H1 (cell line): ENCODE measurements around the gene GRID1. TPM values are rescaled to one million over a fixed set of nuclear protein-coding genes. Genes with fewer than 3 reads are reported as not detected.

Experiments used
- CTCF ChIA-PET: fragments of 300-600 bp; sonication (Branson Sonifier 250); formaldehyde crosslinking; loops from one replicate; lab custom pipeline; 2021; ENCODE audit not compliant: partially characterized antibody; lab: Charles Lee
- POLR2A ChIA-PET: fragments of 300-600 bp; sonication (Branson Sonifier 250); formaldehyde crosslinking; loops from one replicate; lab custom pipeline; 2021; ENCODE audit warnings: inconsistent platforms; ENCODE audit not compliant: partially characterized antibody; lab: Charles Lee
- DNase-seq, 2 experiments: peaks; one replicate each; pipeline versions ENCODE4 v3.0.0 to v3.0.0-alpha.2; 2010 to 2022; ENCODE audit warnings: low spot score in 2 of 2, low read depth in 1 of 2, mixed read lengths in 1 of 2
- FAIRE-seq: peaks from 2 replicates; lab custom pipeline; 2011; peaks lifted over from hg19 to GRCh38; lab: Jason Lieb, UNC
- H2AFZ ChIP-seq: 2 replicates; pipeline ENCODE4 v1.8.1; 2012; ENCODE audit warnings: low read length, inconsistent platforms
- H2AK5ac ChIP-seq: 2 replicates; pipeline ENCODE4 v1.6.1; 2013; ENCODE audit warnings: low read depth, low read length
- H2BK120ac ChIP-seq: replicated peaks from 2 replicates; pipeline ENCODE3; 2013; ENCODE audit warnings: low read depth, low read length, inconsistent platforms
- H2BK12ac ChIP-seq: 2 replicates; pipeline ENCODE4 v1.6.1; 2013; ENCODE audit warnings: low read depth, low read length
- H2BK15ac ChIP-seq: 2 replicates; pipeline ENCODE4 v1.6.1; 2013; ENCODE audit warnings: low read length
- H2BK20ac ChIP-seq: 2 replicates; pipeline ENCODE4 v1.6.1; 2013; ENCODE audit warnings: low read length
- H2BK5ac ChIP-seq: 2 replicates; pipeline ENCODE4 v1.6.1; 2013; ENCODE audit warnings: low read depth, low read length
- H3K14ac ChIP-seq: 2 replicates; pipeline ENCODE4 v1.6.1; 2013; ENCODE audit warnings: inconsistent platforms; ENCODE audit not compliant: insufficient read length
- H3K18ac ChIP-seq: 2 replicates; pipeline ENCODE4 v1.6.1; 2013; ENCODE audit warnings: low read length; ENCODE audit errors: extremely low read depth
- H3K23ac ChIP-seq: 2 replicates; pipeline ENCODE4 v1.6.1; 2013; ENCODE audit warnings: inconsistent platforms; ENCODE audit not compliant: insufficient read length
- H3K23me2 ChIP-seq: 2 replicates; pipeline ENCODE4 v1.6.1; 2013; ENCODE audit warnings: low read depth, low read length
- H3K27ac ChIP-seq: 2 replicates; pipeline ENCODE4 v1.6.1; 2011; ENCODE audit warnings: low read depth, low read length, inconsistent platforms
- H3K27me3 ChIP-seq, 4 experiments: replicated peaks in 1 of 4; 1 replicate in 1 of 4; 2 replicates in 3 of 4; pipeline versions ENCODE4 v1.6.1 to v1.8.1; 2011 to 2013; ENCODE audit warnings: low read length in 3 of 4, mild to moderate bottlenecking in 3 of 4, inconsistent platforms in 2 of 4, mixed read lengths in 2 of 4, moderate library complexity in 1 of 4; ENCODE audit not compliant: control insufficient read depth in 3 of 4, insufficient read depth in 3 of 4; ENCODE audit errors: extremely low read depth in 1 of 4
- H3K36me3 ChIP-seq, 4 experiments: 2 replicates each; pipeline versions ENCODE4 v1.6.1 to v1.8.1; 2011 to 2013; ENCODE audit warnings: mild to moderate bottlenecking in 4 of 4, low read length in 3 of 4, moderate library complexity in 2 of 4, control low read depth in 1 of 4, inconsistent platforms in 1 of 4; ENCODE audit not compliant: insufficient read depth in 4 of 4, control insufficient read depth in 2 of 4
- H3K4ac ChIP-seq: replicated peaks from 2 replicates; pipeline ENCODE3; 2013; ENCODE audit warnings: low read length, low read depth, mixed read lengths, inconsistent platforms; ENCODE audit not compliant: insufficient read length
- H3K4me1 ChIP-seq, 4 experiments: replicated peaks in 1 of 4; 1 replicate in 1 of 4; 2 replicates in 3 of 4; pipeline versions ENCODE4 v1.6.1 to v1.8.1; 2011 to 2013; ENCODE audit warnings: low read length in 3 of 4, inconsistent platforms in 2 of 4, mixed read lengths in 1 of 4; ENCODE audit not compliant: insufficient read depth in 4 of 4, control insufficient read depth in 3 of 4
- H3K4me2 ChIP-seq, 2 experiments: 2 replicates each; pipeline versions ENCODE4 v1.6.1 to v1.8.1; 2011 to 2013; ENCODE audit warnings: low read depth in 2 of 2, low read length in 2 of 2, control low read depth in 1 of 2, inconsistent platforms in 1 of 2, mild to moderate bottlenecking in 1 of 2; ENCODE audit not compliant: insufficient read depth in 1 of 2
- H3K4me3 ChIP-seq, 4 experiments: fragments of 200-600, 300-600 bp in 1 of 4; sonication (generic), shearing (Covaris generic), sonication (Bioruptor Twin) in 1 of 4; 2 replicates each; pipeline versions ENCODE4 v1.5.1 to v1.8.1; 2011 to 2016; ENCODE audit warnings: low read length in 4 of 4, low read depth in 3 of 4, control low read depth in 2 of 4, inconsistent platforms in 2 of 4, mild to moderate bottlenecking in 2 of 4, mixed read lengths in 1 of 4, moderate library complexity in 1 of 4; ENCODE audit not compliant: insufficient read depth in 2 of 4; ENCODE audit errors: extremely low read depth in 1 of 4
- H3K56ac ChIP-seq: replicated peaks from 2 replicates; pipeline ENCODE3; 2013; ENCODE audit warnings: low read depth, mild to moderate bottlenecking, mixed read lengths, low read length, inconsistent platforms; ENCODE audit not compliant: insufficient read length
- H3K79me1 ChIP-seq: 2 replicates; pipeline ENCODE4 v1.6.1; 2013; ENCODE audit warnings: low read depth, low read length, control low read depth
- H3K79me2 ChIP-seq, 2 experiments: 2 replicates each; pipeline versions ENCODE4 v1.6.1 to v1.8.1; 2012 to 2013; ENCODE audit warnings: low read length in 2 of 2, mild to moderate bottlenecking in 2 of 2, inconsistent platforms in 1 of 2; ENCODE audit not compliant: insufficient read depth in 2 of 2, control insufficient read depth in 1 of 2
- H3K9ac ChIP-seq, 4 experiments: replicated peaks in 1 of 4; 1 replicate in 1 of 4; 2 replicates in 3 of 4; pipeline versions ENCODE4 v1.6.1 to v1.8.1; 2011 to 2013; ENCODE audit warnings: low read depth in 3 of 4, low read length in 3 of 4, control low read depth in 2 of 4, mild to moderate bottlenecking in 2 of 4, moderate library complexity in 2 of 4, inconsistent platforms in 1 of 4; ENCODE audit errors: extremely low read depth in 1 of 4
- H3K9me3 ChIP-seq, 2 experiments: 2 replicates each; pipeline versions ENCODE4 v1.6.1 to v1.8.1; 2012 to 2013; ENCODE audit warnings: mild to moderate bottlenecking in 2 of 2, moderate library complexity in 2 of 2, control low read depth in 1 of 2, inconsistent platforms in 1 of 2, low read depth in 1 of 2, low read length in 1 of 2, mixed read lengths in 1 of 2; ENCODE audit not compliant: insufficient read depth in 2 of 2
- H4K20me1 ChIP-seq, 2 experiments: replicated peaks in 1 of 2; 2 replicates each; pipeline versions ENCODE3 to v1.8.1; 2011 to 2013; ENCODE audit warnings: inconsistent platforms in 2 of 2, low read length in 2 of 2, mild to moderate bottlenecking in 1 of 2; ENCODE audit not compliant: insufficient read depth in 2 of 2, control insufficient read depth in 1 of 2
- H4K5ac ChIP-seq: 2 replicates; pipeline ENCODE4 v1.6.1; 2013; ENCODE audit warnings: low read length, low read depth, mixed read lengths, inconsistent platforms; ENCODE audit not compliant: insufficient read length
- H4K8ac ChIP-seq: 2 replicates; pipeline ENCODE4 v1.8.0; 2013; ENCODE audit warnings: mild to moderate bottlenecking, moderate library complexity, low read length, inconsistent platforms; ENCODE audit not compliant: insufficient read depth; ENCODE audit errors: extremely low read depth
- H4K91ac ChIP-seq: replicated peaks from 2 replicates; pipeline ENCODE3; 2013; ENCODE audit warnings: low read length, mixed read lengths, inconsistent platforms; ENCODE audit not compliant: insufficient read length
- ASH2L ChIP-seq: fragments of 200-600, 300-600 bp; sonication (generic); IDR thresholded peaks from one replicate; pipeline ENCODE4 v1.7.1; 2017; ENCODE audit warnings: low read length
- CBX8 ChIP-seq: fragments of 300-800, 300-1000 bp; sonication (generic); IDR thresholded peaks from 2 replicates; pipeline ENCODE4 v1.7.1; 2016; ENCODE audit warnings: low read depth, low read length, borderline replicate concordance
- CREB1 ChIP-seq: IDR thresholded peaks from 2 replicates; pipeline ENCODE4 v1.6.1; 2012; ENCODE audit warnings: inconsistent platforms
- EP300 ChIP-seq, 2 experiments: IDR thresholded peaks; 1 replicate in 1 of 2; 2 replicates in 1 of 2; pipeline ENCODE4 v1.6.1; 2011 to 2012; ENCODE audit warnings: low read depth in 2 of 2, low read length in 2 of 2, mild to moderate bottlenecking in 2 of 2, borderline replicate concordance in 1 of 2, inconsistent platforms in 1 of 2, moderate library complexity in 1 of 2
- HDAC2 ChIP-seq, 2 experiments: fragments of 300-600 bp in 1 of 2; sonication (generic) in 1 of 2; IDR thresholded peaks; 2 replicates each; pipeline ENCODE4 v1.6.1; 2011 to 2012; ENCODE audit warnings: low read depth in 2 of 2, low read length in 2 of 2, mild to moderate bottlenecking in 2 of 2, moderate library complexity in 2 of 2, borderline replicate concordance in 1 of 2, inconsistent platforms in 1 of 2
- HDAC6 ChIP-seq: IDR thresholded peaks from one replicate; pipeline ENCODE4 v1.7.1; 2012; ENCODE audit warnings: low read depth, mild to moderate bottlenecking, inconsistent platforms, low read length, moderate library complexity
- KDM1A ChIP-seq: fragments of 200-600, 300-600 bp; sonication (generic); IDR thresholded peaks from 2 replicates; pipeline ENCODE4 v1.7.1; 2016; ENCODE audit warnings: mild to moderate bottlenecking, low read length, borderline replicate concordance
- NANOG ChIP-seq: IDR thresholded peaks from 2 replicates; pipeline ENCODE4 v1.6.1; 2011; ENCODE audit warnings: low read length, low read depth, mild to moderate bottlenecking, inconsistent platforms; ENCODE audit not compliant: insufficient read depth, poor library complexity, severe bottlenecking
- NRF1 ChIP-seq: IDR thresholded peaks from 2 replicates; pipeline ENCODE4 v1.6.1; 2011; ENCODE audit warnings: mild to moderate bottlenecking, low read depth, low read length, improper control_type of control experiment
- RAD21 ChIP-seq, 2 experiments: IDR thresholded peaks in 1 of 2; conservative IDR thresholded peaks in 1 of 2; 2 replicates each; pipeline ENCODE4 v1.6.1; 2011; ENCODE audit warnings: low read depth in 2 of 2, low read length in 2 of 2, improper control_type of control experiment in 1 of 2, inconsistent platforms in 1 of 2, mild to moderate bottlenecking in 1 of 2, moderate library complexity in 1 of 2
- RBBP5 ChIP-seq: IDR thresholded peaks from 2 replicates; pipeline ENCODE4 v1.7.1; 2012; ENCODE audit warnings: low read depth, mild to moderate bottlenecking, inconsistent platforms, low read length, moderate library complexity, borderline replicate concordance
- RFX5 ChIP-seq: IDR thresholded peaks from 2 replicates; pipeline ENCODE4 v1.6.1; 2011; ENCODE audit warnings: low read depth, low read length, improper control_type of control experiment, borderline replicate concordance
- SIX5 ChIP-seq: IDR thresholded peaks from 2 replicates; pipeline ENCODE4 v1.6.1; 2011; ENCODE audit warnings: mild to moderate bottlenecking, low read depth, low read length
- SRF ChIP-seq: IDR thresholded peaks from 2 replicates; pipeline ENCODE4 v1.6.1; 2011; ENCODE audit warnings: mild to moderate bottlenecking, low read depth, low read length, moderate library complexity
- TBP ChIP-seq: IDR thresholded peaks from 2 replicates; pipeline ENCODE4 v1.6.1; 2011; ENCODE audit warnings: low read depth, low read length, improper control_type of control experiment
- polyA plus RNA-seq, 7 experiments: library from polyadenylated mRNA; depleted of rRNA in 3 of 7; stranded (reverse) in 5 of 7; unstranded in 2 of 7; fragments of >200 nt in 5 of 7; fragments of 200-250 nt in 2 of 7; gene quantifications; 1 replicate in 5 of 7; 2 replicates in 1 of 7; 4 replicates in 1 of 7; pipeline versions ENCODE4 v1.2.1 to v1.2.3, GENCODE V29; 2011 to 2013; ENCODE audit warnings: missing spikeins in 2 of 7, mixed read lengths in 2 of 7
- total RNA-seq: library from RNA; stranded (reverse); fragmentation: NEBNext Ultra II Directional; extraction: Animal tissue kit (Norgen Biotek cat#: 25700); gene quantifications from 2 replicates; pipeline ENCODE4 v1.2.1, GENCODE V29; 2021

The GRID1 gene
- total and polyA plus RNA-seq, 2 of the 8 experiments (the other 6 are each of a cell fraction or from before 2014, with no cell fraction given): 0.22 to 0.30 TPM

DNA sequence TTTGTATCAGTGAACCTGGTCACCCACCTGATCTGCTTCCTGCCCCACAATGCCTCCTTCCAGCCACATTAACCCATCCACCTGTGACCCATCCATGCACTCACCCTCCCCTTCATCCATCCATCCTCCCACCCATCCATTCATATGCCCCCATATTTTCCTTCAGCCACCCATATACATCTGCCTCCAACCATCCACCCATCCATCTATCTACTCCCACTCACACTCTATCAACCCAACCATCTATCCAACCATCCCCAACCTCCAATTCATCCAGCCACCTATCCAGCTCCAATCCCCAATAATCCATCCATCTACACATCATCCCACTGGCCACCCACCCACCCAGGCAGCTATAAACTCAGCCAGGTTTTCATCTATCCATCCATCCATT, 51.0 kb downstream of the GRID1 start:
- Histone ChIP-seq H3K14ac (no peak overlapping the region), H4K8ac (no peak overlapping the region), H2BK12ac (no peak overlapping the region), H2BK5ac (no peak overlapping the region), H3K18ac (no peak overlapping the region), H3K56ac (no peak overlapping the region), H3K27ac (no peak overlapping the region), H3K4me3 (no peak overlapping the region), H3K4me1 (peaks cover 0 to 12% (median 2%) of the 10 kb centered on the region in 4 experiments; a peak in 4 of 7 replicates), H4K5ac (no peak overlapping the region), H4K20me1 (no peaks in the 10 kb centered on the region), H3K79me2 (no peaks in the 10 kb centered on the region), H3K27me3 (no peaks in the 10 kb centered on the region), H3K23ac (no peak overlapping the region), H4K91ac (no peak overlapping the region), H3K4me2 (no peak overlapping the region), H3K9ac (no peak overlapping the region), H2BK15ac (no peak overlapping the region), H2AFZ (no peak overlapping the region), H2AK5ac (no peak overlapping the region), H2BK120ac (no peak overlapping the region), H3K9me3 (no peaks in the 10 kb centered on the region), H3K36me3 (no peaks in the 10 kb centered on the region), H3K79me1 (no peaks in the 10 kb centered on the region), H2BK20ac (no peak overlapping the region), H3K4ac (no peak overlapping the region), H3K23me2 (peaks cover 9% of the 10 kb centered on the region; the same call in 1 of the 2 replicates)
- FAIRE-seq (no peak), DNase-seq (no peak)
- CTCF ChIA-PET: interaction anchor here (1.0 to 2.6 kb wide), 3 partner anchors 13 to 26 kb away, joined by 3 to 8 read pairs (median 6); no protein-coding TSS in a partner anchor
- POLR2A ChIA-PET: no interaction called here
- TF ChIP-seq SIX5: no peak
- no peak for TF ChIP-seq HDAC6
- no peak for TF ChIP-seq RFX5
- TF ChIP-seq RAD21 (IDR thresholded peaks at IDR 0.05 in 1 of 2, conservative IDR thresholded peaks at IDR 0.05 in 1 of 2; ENCODE audit: low read depth in 2 of 2, low read length in 2 of 2): no peak
- no peak for TF ChIP-seq ASH2L
- no peak for TF ChIP-seq CBX8
- TF ChIP-seq EP300 (IDR thresholded peaks at IDR 0.05; ENCODE audit: borderline replicate concordance in 1 of 2, low read depth in 2 of 2, low read length in 2 of 2): no peak
- no peak for TF ChIP-seq TBP
- TF ChIP-seq SRF: no peak
- no peak for TF ChIP-seq NRF1
- no peak for TF ChIP-seq RBBP5
- no peak for TF ChIP-seq KDM1A
- TF ChIP-seq NANOG: no peak
- no peak for TF ChIP-seq HDAC2 (IDR thresholded peaks at IDR 0.05; ENCODE audit: borderline replicate concordance in 1 of 2, low read depth in 2 of 2, low read length in 2 of 2)
- TF ChIP-seq CREB1: no peak
